ENCODE data around the gene ITPR1. TPM values are rescaled to one million over a fixed set of nuclear protein-coding genes. Genes with fewer than 3 reads are reported as not detected.

The ITPR1 gene
- total and polyA plus RNA-seq, 10 of the 15 experiments (the other 5 are each of a cell fraction or from before 2014, with no cell fraction given), result 12.2 to 239 (median 28.4) TPM

DNA sequence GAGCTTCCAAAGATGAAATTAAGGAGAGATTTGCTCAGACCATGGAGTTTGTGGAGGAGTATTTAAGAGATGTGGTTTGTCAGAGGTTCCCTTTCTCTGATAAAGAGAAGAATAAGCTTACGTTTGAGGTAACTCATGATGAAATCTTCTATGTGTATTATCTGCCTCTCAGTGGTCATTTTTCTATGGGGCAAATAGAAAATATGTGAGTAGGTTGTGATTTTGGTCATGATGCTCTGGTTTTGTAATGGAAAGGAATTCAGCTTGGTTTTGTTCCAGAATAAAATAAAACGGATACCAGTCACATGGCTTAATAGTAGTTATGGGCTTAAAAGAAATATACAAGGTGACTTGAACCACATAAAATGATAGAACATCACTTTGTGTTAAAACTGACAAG is 181.1 kb downstream of the ITPR1 start:
- ATAC-seq, result no peak
- no peak for FAIRE-seq
- Histone ChIP-seq H3K9me3 (replicated peaks; ENCODE audit: control insufficient read depth, insufficient read depth, low read length) (no peaks in the 10 kb centered on the region), H3K79me2 (ENCODE audit: control insufficient read depth, insufficient read depth, low read length) (no peaks in the 10 kb centered on the region), H4K20me1 (ENCODE audit: control insufficient read depth, insufficient read depth) (no peaks in the 10 kb centered on the region), H2AFZ (ENCODE audit: control insufficient read depth, low read depth, low read length) (no peak overlapping the region), H3K27me3 (replicated peaks in 1 of 2; ENCODE audit: control insufficient read depth in 2 of 2, insufficient read depth in 2 of 2, low read length in 1 of 2) (no peaks in the 10 kb centered on the region), H3K9ac (ENCODE audit: control insufficient read depth, insufficient read depth, low read length) (no peak overlapping the region), H3K4me1 (ENCODE audit: control insufficient read depth, insufficient read depth, low read length) (no peaks in the 10 kb centered on the region), H3K4me2 (ENCODE audit: control insufficient read depth, insufficient read depth) (no peak overlapping the region), H3K4me3 (no peak overlapping the region), H3K27ac (ENCODE audit: control insufficient read depth, insufficient read depth) (no peak overlapping the region), H3K36me3 (ENCODE audit: control insufficient read depth in 2 of 2, insufficient read depth in 2 of 2, low read length in 1 of 2) (peaks cover 10 to 27% of the 10 kb centered on the region in 2 experiments)
- RAD21 ChIA-PET (ENCODE audit: unreplicated experiment), result no interaction called here
- no peak for DNase-seq (ENCODE audit: low read depth, low spot score)
- TF ChIP-seq BMI1 (IDR thresholded peaks at IDR 0.05; ENCODE audit: borderline replicate concordance) (no peak), RAD21 (IDR thresholded peaks at IDR 0.05; ENCODE audit: insufficient read depth, low read depth, low read length) (no peak), ZNF207 (IDR thresholded peaks at IDR 0.05; ENCODE audit: borderline replicate concordance) (no peak), SREBF2 (IDR thresholded peaks at IDR 0.05; ENCODE audit: low read length) (no peak), NBN (IDR thresholded peaks at IDR 0.05) (no peak), CHD1 (IDR thresholded peaks at IDR 0.05; ENCODE audit: low read depth, low read length) (no peak)
- TF ChIP-seq, protein P1, sequence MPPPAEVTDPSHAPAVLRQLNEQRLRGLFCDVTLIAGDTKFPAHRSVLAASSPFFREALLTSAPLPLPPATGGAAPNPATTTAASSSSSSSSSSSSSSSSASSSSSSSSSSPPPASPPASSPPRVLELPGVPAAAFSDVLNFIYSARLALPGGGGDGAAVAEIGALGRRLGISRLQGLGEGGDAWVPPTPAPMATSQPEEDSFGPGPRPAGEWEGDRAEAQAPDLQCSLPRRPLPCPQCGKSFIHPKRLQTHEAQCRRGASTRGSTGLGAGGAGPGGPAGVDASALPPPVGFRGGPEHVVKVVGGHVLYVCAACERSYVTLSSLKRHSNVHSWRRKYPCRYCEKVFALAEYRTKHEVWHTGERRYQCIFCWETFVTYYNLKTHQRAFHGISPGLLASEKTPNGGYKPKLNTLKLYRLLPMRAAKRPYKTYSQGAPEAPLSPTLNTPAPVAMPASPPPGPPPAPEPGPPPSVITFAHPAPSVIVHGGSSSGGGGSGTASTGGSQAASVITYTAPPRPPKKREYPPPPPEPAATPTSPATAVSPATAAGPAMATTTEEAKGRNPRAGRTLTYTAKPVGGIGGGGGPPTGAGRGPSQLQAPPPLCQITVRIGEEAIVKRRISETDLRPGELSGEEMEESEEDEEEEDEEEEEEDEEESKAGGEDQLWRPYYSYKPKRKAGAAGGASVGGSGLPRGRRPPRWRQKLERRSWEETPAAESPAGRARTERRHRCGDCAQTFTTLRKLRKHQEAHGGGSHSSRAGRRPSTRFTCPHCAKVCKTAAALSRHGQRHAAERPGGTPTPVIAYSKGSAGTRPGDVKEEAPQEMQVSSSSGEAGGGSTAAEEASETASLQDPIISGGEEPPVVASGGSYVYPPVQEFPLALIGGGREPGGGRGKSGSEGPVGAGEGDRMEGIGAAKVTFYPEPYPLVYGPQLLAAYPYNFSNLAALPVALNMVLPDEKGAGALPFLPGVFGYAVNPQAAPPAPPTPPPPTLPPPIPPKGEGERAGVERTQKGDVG (CRISPR knock-in tag; IDR thresholded peaks at IDR 0.05), result no peak
- TF ChIP-seq, protein P2, sequence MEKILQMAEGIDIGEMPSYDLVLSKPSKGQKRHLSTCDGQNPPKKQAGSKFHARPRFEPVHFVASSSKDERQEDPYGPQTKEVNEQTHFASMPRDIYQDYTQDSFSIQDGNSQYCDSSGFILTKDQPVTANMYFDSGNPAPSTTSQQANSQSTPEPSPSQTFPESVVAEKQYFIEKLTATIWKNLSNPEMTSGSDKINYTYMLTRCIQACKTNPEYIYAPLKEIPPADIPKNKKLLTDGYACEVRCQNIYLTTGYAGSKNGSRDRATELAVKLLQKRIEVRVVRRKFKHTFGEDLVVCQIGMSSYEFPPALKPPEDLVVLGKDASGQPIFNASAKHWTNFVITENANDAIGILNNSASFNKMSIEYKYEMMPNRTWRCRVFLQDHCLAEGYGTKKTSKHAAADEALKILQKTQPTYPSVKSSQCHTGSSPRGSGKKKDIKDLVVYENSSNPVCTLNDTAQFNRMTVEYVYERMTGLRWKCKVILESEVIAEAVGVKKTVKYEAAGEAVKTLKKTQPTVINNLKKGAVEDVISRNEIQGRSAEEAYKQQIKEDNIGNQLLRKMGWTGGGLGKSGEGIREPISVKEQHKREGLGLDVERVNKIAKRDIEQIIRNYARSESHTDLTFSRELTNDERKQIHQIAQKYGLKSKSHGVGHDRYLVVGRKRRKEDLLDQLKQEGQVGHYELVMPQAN (conservative IDR thresholded peaks at IDR 0.05), result no peak
- TF ChIP-seq, protein P3, sequence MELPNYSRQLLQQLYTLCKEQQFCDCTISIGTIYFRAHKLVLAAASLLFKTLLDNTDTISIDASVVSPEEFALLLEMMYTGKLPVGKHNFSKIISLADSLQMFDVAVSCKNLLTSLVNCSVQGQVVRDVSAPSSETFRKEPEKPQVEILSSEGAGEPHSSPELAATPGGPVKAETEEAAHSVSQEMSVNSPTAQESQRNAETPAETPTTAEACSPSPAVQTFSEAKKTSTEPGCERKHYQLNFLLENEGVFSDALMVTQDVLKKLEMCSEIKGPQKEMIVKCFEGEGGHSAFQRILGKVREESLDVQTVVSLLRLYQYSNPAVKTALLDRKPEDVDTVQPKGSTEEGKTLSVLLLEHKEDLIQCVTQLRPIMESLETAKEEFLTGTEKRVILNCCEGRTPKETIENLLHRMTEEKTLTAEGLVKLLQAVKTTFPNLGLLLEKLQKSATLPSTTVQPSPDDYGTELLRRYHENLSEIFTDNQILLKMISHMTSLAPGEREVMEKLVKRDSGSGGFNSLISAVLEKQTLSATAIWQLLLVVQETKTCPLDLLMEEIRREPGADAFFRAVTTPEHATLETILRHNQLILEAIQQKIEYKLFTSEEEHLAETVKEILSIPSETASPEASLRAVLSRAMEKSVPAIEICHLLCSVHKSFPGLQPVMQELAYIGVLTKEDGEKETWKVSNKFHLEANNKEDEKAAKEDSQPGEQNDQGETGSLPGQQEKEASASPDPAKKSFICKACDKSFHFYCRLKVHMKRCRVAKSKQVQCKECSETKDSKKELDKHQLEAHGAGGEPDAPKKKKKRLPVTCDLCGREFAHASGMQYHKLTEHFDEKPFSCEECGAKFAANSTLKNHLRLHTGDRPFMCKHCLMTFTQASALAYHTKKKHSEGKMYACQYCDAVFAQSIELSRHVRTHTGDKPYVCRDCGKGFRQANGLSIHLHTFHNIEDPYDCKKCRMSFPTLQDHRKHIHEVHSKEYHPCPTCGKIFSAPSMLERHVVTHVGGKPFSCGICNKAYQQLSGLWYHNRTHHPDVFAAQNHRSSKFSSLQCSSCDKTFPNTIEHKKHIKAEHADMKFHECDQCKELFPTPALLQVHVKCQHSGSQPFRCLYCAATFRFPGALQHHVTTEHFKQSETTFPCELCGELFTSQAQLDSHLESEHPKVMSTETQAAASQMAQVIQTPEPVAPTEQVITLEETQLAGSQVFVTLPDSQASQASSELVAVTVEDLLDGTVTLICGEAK (IDR thresholded peaks at IDR 0.05; ENCODE audit: borderline replicate concordance), result no peak
- TF ChIP-seq, protein P4, sequence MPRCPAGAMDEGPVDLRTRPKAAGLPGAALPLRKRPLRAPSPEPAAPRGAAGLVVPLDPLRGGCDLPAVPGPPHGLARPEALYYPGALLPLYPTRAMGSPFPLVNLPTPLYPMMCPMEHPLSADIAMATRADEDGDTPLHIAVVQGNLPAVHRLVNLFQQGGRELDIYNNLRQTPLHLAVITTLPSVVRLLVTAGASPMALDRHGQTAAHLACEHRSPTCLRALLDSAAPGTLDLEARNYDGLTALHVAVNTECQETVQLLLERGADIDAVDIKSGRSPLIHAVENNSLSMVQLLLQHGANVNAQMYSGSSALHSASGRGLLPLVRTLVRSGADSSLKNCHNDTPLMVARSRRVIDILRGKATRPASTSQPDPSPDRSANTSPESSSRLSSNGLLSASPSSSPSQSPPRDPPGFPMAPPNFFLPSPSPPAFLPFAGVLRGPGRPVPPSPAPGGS (IDR thresholded peaks at IDR 0.05; ENCODE audit: borderline replicate concordance, insufficient read depth, low read depth, low read length, poor library complexity, severe bottlenecking), result no peak
- BruUV-seq (replicated peaks), result no TSS peak
- POLR2A ChIA-PET, result interaction anchor here (0.6 kb wide), 1 partner anchor 451 kb away, joined by 3 read pairs; no protein-coding TSS in a partner anchor
- WGBS (ENCODE audit: insufficient coverage, insufficient replicate concordance, low lambda C conversion rate, missing lambda C conversion rate), result 92% methylated on average over 2 of the region's 2 CpGs
- intact Hi-C loops (cut with micrococcal nuclease; ENCODE audit: unreplicated experiment) (no loop called here), in situ Hi-C loops (cut with MboI) (no loop called here)
- CTCF ChIA-PET, result interaction anchor here (0.6 to 1.9 kb wide), 6 partner anchors 8 to 647 kb away, joined by 3 to 9 read pairs (median 3); no protein-coding TSS in a partner anchor
- SMC1A ChIA-PET (ENCODE audit: uncharacterized antibody, unreplicated experiment), result interaction anchor here (0.6 to 1.3 kb wide), 6 partner anchors 10 to 324 kb away, joined by 3 to 6 read pairs (median 4); no protein-coding TSS in a partner anchor

Data from GM12878 (cell line).